Sigmoid colon (tissue), 4 donors: ENCODE results near the gene ERG.

Experiments used
- EP300 ChIP-seq, 4 donors: sonication (generic); formaldehyde crosslinking; IDR thresholded peaks; one replicate each; pipeline ENCODE4 v1.6.1; 2017; ENCODE audit warnings: antibody characterized with exemption in 4 of 4
- TF ChIP-seq, protein P1 (sequence below), 4 experiments: fragments of 450-650 bp in 3 of 4; fragments of 200-600 bp in 1 of 4; IDR thresholded peaks; one replicate each; pipeline ENCODE4 v1.5.1; 2016 to 2019; ENCODE audit warnings: antibody characterized with exemption in 4 of 4, mild to moderate bottlenecking in 3 of 4, moderate library complexity in 2 of 4

DNA sequence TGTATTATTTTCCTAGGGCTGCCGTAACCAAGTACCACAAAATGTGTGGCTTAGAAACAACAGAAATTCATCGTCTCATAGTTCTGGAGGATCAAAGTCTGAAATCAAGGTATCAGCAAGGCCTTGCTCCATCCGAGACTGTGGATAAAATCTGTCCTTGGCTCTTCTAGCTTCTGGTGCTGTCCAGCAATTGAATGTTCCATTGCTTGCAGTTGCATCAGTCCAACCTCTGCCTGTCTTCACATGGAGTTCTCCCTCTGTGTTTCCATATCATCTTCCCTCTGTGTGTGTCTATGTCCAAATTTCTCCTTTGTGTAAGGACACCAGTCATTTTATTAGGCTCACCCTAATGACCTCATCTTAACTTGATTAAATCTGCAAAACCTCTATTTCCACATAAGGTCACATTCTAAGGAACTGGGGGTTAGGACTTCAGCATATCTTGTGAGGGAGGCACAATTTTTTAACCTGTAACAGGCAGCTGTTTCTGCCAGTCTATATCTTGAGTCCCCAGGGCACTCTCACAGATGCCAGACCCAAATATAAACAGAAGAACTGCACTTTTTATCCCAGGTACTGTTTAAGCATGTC lies 84.2 kb downstream of the ERG start:
- TF ChIP-seq, protein P1, sequence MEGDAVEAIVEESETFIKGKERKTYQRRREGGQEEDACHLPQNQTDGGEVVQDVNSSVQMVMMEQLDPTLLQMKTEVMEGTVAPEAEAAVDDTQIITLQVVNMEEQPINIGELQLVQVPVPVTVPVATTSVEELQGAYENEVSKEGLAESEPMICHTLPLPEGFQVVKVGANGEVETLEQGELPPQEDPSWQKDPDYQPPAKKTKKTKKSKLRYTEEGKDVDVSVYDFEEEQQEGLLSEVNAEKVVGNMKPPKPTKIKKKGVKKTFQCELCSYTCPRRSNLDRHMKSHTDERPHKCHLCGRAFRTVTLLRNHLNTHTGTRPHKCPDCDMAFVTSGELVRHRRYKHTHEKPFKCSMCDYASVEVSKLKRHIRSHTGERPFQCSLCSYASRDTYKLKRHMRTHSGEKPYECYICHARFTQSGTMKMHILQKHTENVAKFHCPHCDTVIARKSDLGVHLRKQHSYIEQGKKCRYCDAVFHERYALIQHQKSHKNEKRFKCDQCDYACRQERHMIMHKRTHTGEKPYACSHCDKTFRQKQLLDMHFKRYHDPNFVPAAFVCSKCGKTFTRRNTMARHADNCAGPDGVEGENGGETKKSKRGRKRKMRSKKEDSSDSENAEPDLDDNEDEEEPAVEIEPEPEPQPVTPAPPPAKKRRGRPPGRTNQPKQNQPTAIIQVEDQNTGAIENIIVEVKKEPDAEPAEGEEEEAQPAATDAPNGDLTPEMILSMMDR (IDR thresholded peaks at IDR 0.05): no peak
- no peak for TF ChIP-seq EP300 (IDR thresholded peaks at IDR 0.05)
